ENCODE results near the gene CNBD2.
"Not testable (repeated sequence)": the region's sequence is repeated elsewhere in the genome, so short reads cannot be mapped to it uniquely, and the experiment has no call there.

CNBD2 gene

DNA sequence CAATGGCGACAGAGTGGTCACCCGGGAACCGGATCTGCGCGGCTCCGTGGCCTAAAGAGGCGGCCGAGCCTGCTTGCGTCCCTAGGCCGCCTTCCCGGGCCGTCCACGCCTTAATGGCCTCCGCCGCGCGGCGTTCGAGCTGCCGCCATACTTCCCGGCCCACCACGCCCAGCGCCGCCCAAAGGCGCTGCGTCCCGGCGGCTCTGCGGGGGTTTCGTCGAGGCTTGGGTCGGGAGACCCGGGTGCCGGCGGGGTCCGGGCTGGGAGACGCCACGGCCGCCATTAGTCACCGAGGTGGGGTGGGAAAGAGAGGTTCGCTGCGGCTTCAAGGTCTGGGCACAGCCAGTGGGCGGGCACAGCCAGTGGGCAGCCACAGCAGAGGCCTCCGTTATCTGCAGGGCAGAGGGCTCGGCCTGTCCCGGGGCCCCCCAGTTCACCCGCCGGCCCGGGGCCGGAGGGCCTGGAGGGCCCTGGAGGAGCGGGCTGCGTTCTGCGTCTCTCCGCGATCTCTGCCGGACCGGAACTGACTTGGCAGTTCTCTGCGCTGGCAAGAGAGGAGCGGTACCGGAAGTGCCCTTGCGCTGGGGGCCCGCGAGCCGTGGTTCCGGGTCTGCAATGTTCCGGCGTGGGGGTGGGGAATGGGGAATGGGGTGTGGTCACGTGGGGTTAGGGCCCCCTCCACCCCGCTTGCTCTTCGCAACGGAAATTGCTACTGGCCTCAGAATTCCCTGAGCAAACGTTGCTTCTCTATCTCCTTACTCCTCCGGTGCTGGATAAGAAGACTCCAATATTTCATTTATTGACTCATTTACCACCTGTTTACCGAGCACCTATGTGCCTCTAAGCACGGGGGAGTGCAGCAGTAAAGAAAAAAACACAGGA, 82.3 kb downstream of the CNBD2 start:
- no peaks in the 10 kb centered on the region for H3K27me3 ChIP-seq
- DNase-seq = peak; percentile 94
- TF ChIP-seq CTCF (IDR thresholded peaks at IDR 0.05; ENCODE audit: low read depth, low read length) = no peak
- H3K36me3 ChIP-seq = peaks cover 10% of the 10 kb centered on the region
- H3K4me3 ChIP-seq (ENCODE audit: low read depth, low read length) = peak overlapping the region; percentile 59
- H3K9me3 ChIP-seq = no peaks in the 10 kb centered on the region
- H3K4me1 ChIP-seq = no peaks in the 10 kb centered on the region

GRCh38 chr20:36051318-36052116, 83.1 kb downstream of the CNBD2 start:
- Histone ChIP-seq H3K9me3 (no peaks in the 10 kb centered on the region), H3K4me3 (ENCODE audit: low read depth, low read length) (peak overlapping the region; percentile 59), H3K36me3 (peaks cover 7% of the 10 kb centered on the region; the same call in 1 of the 2 replicates), H3K27me3 (no peaks in the 10 kb centered on the region), H3K4me1 (no peaks in the 10 kb centered on the region)
- DNase-seq = no peak
- TF ChIP-seq CTCF (IDR thresholded peaks at IDR 0.05; ENCODE audit: low read depth, low read length) = no peak

GRCh38 chr20:36052117-36052513, 83.7 kb downstream of the CNBD2 start:
- DNase-seq = no peak
- Histone ChIP-seq H3K36me3 (peaks cover 5% of the 10 kb centered on the region; the same call in 1 of the 2 replicates), H3K27me3 (no peaks in the 10 kb centered on the region)

DNA sequence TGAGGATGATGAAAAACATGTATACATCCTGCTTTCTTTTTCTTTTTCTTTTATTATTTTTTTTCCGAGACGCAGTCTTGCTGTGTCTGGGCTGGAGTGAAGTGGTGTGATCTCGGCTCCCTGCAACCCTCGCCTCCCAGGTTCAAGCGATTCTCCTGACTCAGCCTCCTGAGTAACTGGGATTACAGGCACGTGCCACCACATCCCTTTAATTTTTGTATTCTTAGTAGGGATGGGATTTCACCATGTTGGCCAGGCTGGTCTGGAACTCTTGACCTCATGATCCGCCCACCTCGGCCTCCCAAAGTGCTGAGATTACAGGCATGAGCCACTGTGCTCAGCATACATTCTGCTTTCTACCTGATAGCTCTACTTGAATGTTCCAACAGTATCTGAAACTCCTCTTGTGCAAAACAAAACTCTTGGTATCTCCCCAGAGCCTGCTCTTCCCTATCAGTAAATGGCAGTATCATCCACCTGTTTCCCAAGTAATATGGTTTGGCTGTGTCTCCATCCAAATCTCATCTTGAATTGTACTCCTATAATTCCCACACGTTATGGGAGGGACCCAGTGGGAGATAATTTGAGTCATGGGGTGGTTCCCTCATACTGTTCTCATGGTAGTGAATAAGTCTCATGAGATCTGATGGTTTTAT, 85.6 kb downstream of the CNBD2 start:
- not testable (repeated sequence) for H3K9me3 ChIP-seq; H3K36me3 ChIP-seq; H3K4me1 ChIP-seq; DNase-seq; H3K4me3 ChIP-seq (ENCODE audit: low read depth, low read length); H3K27me3 ChIP-seq

More at GRCh38 chr20:36052117-36052513, 83.7 kb downstream of the CNBD2 start:
- Histone ChIP-seq H3K4me1 (no peaks in the 10 kb centered on the region), H3K9me3 (no peaks in the 10 kb centered on the region), H3K4me3 (ENCODE audit: low read depth, low read length) (no peak overlapping the region)
- TF ChIP-seq CTCF (IDR thresholded peaks at IDR 0.05; ENCODE audit: low read depth, low read length) = no peak

GRCh38 chr20:36055145-36055544, 86.8 kb downstream of the CNBD2 start:
- no peaks in the 10 kb centered on the region for H3K4me1 ChIP-seq
- no peak for TF ChIP-seq CTCF (IDR thresholded peaks at IDR 0.05; ENCODE audit: low read depth, low read length)
- no peak overlapping the region for H3K4me3 ChIP-seq (ENCODE audit: low read depth, low read length)
- DNase-seq = no peak
- H3K9me3 ChIP-seq = no peaks in the 10 kb centered on the region
- no peaks in the 10 kb centered on the region for H3K27me3 ChIP-seq
- H3K36me3 ChIP-seq = peaks cover 4% of the 10 kb centered on the region; the same call in 1 of the 2 replicates

- Histone ChIP-seq H3K4me1 (peaks cover 5% of the 10 kb centered on the region; the same call in 1 of the 2 replicates), H3K36me3 (no peaks in the 10 kb centered on the region), H3K9me3 (no peaks in the 10 kb centered on the region), H3K4me3 (ENCODE audit: low read depth, low read length) (no peak overlapping the region), H3K27me3 (no peaks in the 10 kb centered on the region)
- no peak for TF ChIP-seq CTCF (IDR thresholded peaks at IDR 0.05; ENCODE audit: low read depth, low read length)
- DNase-seq = no peak
These were observed 92.3 kb downstream of the CNBD2 start for GRCh38 chr20:36060676-36061075.
